Stimulated activated CD8-positive, alpha-beta memory T cell treated with anti-CD3 and anti-CD28 coated beads, Interleukin-12 subunit alpha, Interleukin-12 subunit beta, amount 100 ng/mL, for 1 hour (primary cell): ENCODE measurements around the gene GRB10.

Source experiments
- DNase-seq: peaks from one replicate; pipeline ENCODE4 v3.0.0-alpha.2; 2020; ENCODE audit warnings: low read depth

Gene GRB10

GRCh38 chr7:50632561-50633413 lies 149.9 kb downstream of the GRB10 start:
- DNase-seq: peak; percentile 47

- DNase-seq: no peak
Observed at GRCh38 chr7:50631639-50632038, 151.1 kb downstream of the GRB10 start.

- no peak for DNase-seq
Observed at GRCh38 chr7:50631100-50631499, 151.6 kb downstream of the GRB10 start.

GRCh38 chr7:50629238-50629901 lies 153.3 kb downstream of the GRB10 start:
- DNase-seq: no peak

GRCh38 chr7:50628434-50629084 lies 154.1 kb downstream of the GRB10 start:
- no peak for DNase-seq

GRCh38 chr7:50627824-50628361 lies 154.8 kb downstream of the GRB10 start:
- no peak for DNase-seq

GRCh38 chr7:50626286-50626685 lies 156.4 kb downstream of the GRB10 start:
- DNase-seq: no peak

GRCh38 chr7:50625360-50625759 lies 157.3 kb downstream of the GRB10 start:
- no peak for DNase-seq

- no peak for DNase-seq
Observed at GRCh38 chr7:50622821-50623220, 159.9 kb downstream of the GRB10 start.

- no peak for DNase-seq
Observed at GRCh38 chr7:50621973-50622490, 160.7 kb downstream of the GRB10 start.

- no peak for DNase-seq
Observed at GRCh38 chr7:50621206-50621605, 161.5 kb downstream of the GRB10 start.

GRCh38 chr7:50620433-50620832 lies 162.3 kb downstream of the GRB10 start:
- DNase-seq: no peak

GRCh38 chr7:50619684-50620083 lies 163.0 kb downstream of the GRB10 start:
- no peak for DNase-seq

GRCh38 chr7:50618281-50618680 lies 164.4 kb downstream of the GRB10 start:
- no peak for DNase-seq

- no peak for DNase-seq
Observed at GRCh38 chr7:50615519-50616080, 167.1 kb downstream of the GRB10 start.

- DNase-seq: no peak
Observed at GRCh38 chr7:50614721-50615518, 167.8 kb downstream of the GRB10 start.

- DNase-seq: no peak
Observed at GRCh38 chr7:50613473-50613872, 169.2 kb downstream of the GRB10 start.

- DNase-seq: no peak
Observed at GRCh38 chr7:50612704-50613103, 170.0 kb downstream of the GRB10 start.

GRCh38 chr7:50610521-50611277 lies 172.0 kb downstream of the GRB10 start:
- peak; percentile 19 for DNase-seq

- no peak for DNase-seq
Observed at GRCh38 chr7:50608196-50608906, 174.3 kb downstream of the GRB10 start.
